ENCODE measurements around the gene RARA.

Gene RARA

DNA sequence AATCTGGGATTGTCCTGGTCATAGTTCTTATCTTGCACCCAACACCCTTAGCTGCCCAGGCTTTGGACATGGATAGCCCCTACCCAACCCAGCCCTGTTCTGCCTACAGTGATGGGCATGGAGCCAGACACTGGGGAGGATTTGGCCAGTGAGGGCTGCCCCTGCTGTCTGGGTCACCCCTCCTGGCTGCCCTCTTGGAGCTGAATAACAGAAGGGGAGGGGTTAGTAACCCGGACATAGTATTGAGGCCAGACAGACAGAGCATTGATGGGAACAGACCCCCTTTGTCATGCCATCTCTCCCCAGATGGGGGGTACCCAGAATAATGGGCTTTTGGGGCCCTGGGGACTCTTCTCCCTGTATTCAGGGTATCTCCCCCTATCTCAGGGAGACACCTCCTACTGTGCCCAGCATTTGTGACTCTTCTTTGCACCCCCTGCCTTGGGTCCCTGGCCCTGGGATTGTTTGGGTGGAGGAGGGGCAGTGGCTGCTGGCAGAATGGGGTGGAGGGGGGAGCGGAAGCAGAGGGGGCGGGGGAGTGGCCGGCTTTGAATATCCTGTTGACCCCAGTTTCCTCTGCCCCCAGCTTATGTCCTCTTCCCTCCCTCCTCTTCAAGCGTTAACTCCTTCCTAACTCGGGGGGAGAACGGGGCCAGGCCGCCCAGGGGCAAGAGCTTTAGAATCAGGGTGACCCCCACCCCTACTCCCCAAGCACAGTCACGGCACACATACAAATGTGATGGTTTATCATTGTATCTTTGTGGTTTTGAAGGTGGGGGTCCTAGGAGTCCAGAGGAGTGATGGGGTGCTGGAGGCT lies 38.5 kb downstream of the RARA start:
- 8% methylated on average over 2 of the region's 9 CpGs; no CpG with 5 or more reads in 1 of the 2 experiments for WGBS, 2 experiments (ENCODE audit: insufficient coverage in 2 of 2)
- H3K36me3 ChIP-seq (ENCODE audit: control insufficient read depth, insufficient read depth, low read length) = peaks cover 29% of the 10 kb centered on the region
- H3K27ac ChIP-seq (ENCODE audit: low read depth, low read length, severe bottlenecking) = peak overlapping the region; percentile 93
- H3K4me1 ChIP-seq (ENCODE audit: control insufficient read depth, insufficient read depth, low read length, poor library complexity, severe bottlenecking) = peaks cover 75% of the 10 kb centered on the region
- H3K4me3 ChIP-seq (ENCODE audit: extremely low read depth, insufficient read depth, low read length, poor library complexity, severe bottlenecking) = no peak overlapping the region
- no peaks in the 10 kb centered on the region for H3K9me3 ChIP-seq (ENCODE audit: control insufficient read depth, low read length)

DNA sequence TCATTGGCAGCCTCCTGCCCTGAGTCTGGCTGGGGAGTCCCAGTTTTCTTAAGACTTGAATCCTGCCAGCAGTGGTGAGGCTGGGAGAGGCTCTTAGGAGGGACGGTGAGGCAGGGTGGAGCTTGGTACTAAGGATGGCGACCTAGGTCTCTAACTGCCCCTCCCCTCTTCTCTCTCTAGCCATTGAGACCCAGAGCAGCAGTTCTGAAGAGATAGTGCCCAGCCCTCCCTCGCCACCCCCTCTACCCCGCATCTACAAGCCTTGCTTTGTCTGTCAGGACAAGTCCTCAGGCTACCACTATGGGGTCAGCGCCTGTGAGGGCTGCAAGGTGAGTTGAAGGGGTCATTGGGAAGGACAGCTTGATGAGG lies 39.1 kb downstream of the RARA start:
- Histone ChIP-seq H3K9me3 (ENCODE audit: control insufficient read depth, low read length) (no peaks in the 10 kb centered on the region), H3K4me1 (ENCODE audit: control insufficient read depth, insufficient read depth, low read length, poor library complexity, severe bottlenecking) (peaks cover 75% of the 10 kb centered on the region), H3K36me3 (ENCODE audit: control insufficient read depth, insufficient read depth, low read length) (peaks cover 35% of the 10 kb centered on the region), H3K4me3 (ENCODE audit: extremely low read depth, insufficient read depth, low read length, poor library complexity, severe bottlenecking) (no peak overlapping the region), H3K27ac (ENCODE audit: low read depth, low read length, severe bottlenecking) (peak overlapping the region; percentile 71)
- 20 to 80% methylated on average over 1 of the region's 5 CpGs for WGBS, 2 experiments (ENCODE audit: insufficient coverage in 2 of 2)

DNA sequence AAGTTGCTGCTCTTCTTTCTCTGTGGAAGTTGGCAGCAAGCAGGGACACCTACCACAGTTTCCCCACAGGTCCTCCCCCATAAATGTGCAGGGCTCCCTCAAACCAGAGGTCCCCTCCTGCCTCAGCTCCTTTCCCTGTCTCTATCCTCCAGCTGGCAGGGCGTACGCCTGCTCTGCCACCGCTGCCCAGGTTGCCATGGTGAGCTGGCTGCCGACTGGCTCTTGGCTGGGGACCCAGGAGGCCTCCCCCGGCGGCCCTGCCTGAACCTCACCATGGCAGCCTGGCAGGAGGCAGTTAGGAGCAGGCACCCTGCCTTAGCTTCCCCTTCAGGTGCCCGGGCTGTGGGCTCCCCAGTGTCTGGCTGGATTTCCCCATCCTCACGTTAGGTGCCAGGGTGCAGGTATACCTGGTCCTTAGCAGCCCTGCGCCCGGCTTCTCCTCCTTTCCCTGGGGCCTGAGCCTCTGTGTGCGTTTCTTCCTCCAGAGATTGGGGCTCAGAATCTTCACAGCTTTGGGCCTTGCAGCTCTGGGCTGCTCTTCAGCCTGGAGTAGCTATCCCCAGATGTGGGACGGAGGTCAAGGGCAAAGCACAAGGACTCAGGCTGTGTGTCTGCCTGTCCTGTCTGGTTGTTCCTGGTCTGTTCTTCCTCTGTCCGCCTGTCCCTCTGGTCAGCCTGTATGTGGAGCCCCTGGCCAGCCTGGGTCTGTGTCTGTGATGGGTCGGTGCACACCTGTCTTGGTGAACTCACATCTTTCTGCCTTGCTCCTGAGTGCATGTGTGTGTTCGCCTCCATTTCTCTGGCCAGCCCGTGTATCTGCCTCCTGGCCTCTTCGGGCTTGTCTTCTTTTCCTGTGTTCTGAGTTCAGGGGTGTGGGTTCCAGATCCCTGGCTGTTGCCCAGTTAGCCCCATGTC lies 39.8 kb downstream of the RARA start:
- H3K36me3 ChIP-seq (ENCODE audit: control insufficient read depth, insufficient read depth, low read length) = peaks cover 41% of the 10 kb centered on the region
- no peaks in the 10 kb centered on the region for H3K9me3 ChIP-seq (ENCODE audit: control insufficient read depth, low read length)
- H3K4me1 ChIP-seq (ENCODE audit: control insufficient read depth, insufficient read depth, low read length, poor library complexity, severe bottlenecking) = peaks cover 74% of the 10 kb centered on the region
- H3K27ac ChIP-seq (ENCODE audit: low read depth, low read length, severe bottlenecking) = no peak overlapping the region
- WGBS, 2 experiments (ENCODE audit: insufficient coverage in 2 of 2) = 92 to 93% methylated on average over 8 to 17 of the region's 17 CpGs
- no peak overlapping the region for H3K4me3 ChIP-seq (ENCODE audit: extremely low read depth, insufficient read depth, low read length, poor library complexity, severe bottlenecking)

DNA sequence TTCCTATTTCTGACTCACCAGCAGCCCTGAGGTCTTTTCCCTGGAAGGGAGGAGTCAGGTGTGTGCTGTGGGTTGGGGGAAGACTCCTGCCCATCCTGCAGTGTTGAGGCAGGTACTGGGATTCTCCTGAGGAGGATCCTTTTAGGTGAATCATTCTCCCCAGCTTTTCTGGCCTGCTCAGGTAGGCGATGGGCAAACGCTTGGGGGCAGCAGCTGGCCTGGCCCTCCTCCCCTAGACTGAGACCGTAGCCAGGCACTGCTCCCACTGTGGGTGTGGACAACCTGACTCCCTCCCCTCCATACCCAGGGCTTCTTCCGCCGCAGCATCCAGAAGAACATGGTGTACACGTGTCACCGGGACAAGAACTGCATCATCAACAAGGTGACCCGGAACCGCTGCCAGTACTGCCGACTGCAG lies 40.5 kb downstream of the RARA start:
- H3K4me3 ChIP-seq (ENCODE audit: extremely low read depth, insufficient read depth, low read length, poor library complexity, severe bottlenecking) = no peak overlapping the region
- peaks cover 48% of the 10 kb centered on the region for H3K36me3 ChIP-seq (ENCODE audit: control insufficient read depth, insufficient read depth, low read length)
- H3K27ac ChIP-seq (ENCODE audit: low read depth, low read length, severe bottlenecking) = peak overlapping the region; percentile 97
- peaks cover 68% of the 10 kb centered on the region for H3K4me1 ChIP-seq (ENCODE audit: control insufficient read depth, insufficient read depth, low read length, poor library complexity, severe bottlenecking)
- 87 to 96% methylated on average over 10 of the region's 10 CpGs for WGBS, 2 experiments (ENCODE audit: insufficient coverage in 2 of 2)
- H3K9me3 ChIP-seq (ENCODE audit: control insufficient read depth, low read length) = no peaks in the 10 kb centered on the region

DNA sequence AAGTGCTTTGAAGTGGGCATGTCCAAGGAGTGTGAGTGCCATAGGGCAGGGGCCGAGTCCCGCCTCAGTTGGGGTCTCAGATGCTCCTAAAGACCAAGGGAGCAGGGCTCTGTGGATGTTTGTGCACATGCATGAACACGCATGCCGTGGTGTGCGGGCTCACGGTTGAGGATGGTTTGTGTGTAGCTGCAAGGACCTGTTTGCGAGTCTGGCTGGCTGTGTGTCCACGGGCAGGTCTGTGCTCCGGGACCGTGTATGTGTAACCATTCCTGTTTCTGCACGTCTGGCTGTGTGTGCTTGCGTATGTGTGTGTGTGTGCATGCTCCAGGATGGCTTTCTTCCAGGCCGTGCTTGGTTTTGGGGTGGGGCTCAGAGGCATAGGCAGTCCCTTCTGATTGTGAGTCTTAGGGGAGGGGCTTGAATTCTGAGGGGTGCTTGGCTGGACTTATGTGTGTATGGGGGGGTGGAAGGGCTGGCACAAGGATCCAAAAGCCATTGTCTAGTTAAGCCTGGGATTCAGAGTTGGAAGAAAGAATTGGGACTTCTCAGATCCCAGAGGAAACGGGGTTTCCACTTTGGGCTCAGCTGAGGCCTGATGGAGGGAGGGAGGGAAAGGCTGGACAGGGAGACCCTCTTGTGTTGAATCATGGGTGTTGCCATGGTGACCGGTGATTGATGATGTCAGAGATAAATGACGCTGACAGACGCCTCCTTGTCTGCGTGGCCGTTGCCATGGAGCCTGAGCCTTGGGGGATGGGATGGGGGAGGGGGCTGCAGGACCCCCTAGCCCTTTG lies 41.1 kb downstream of the RARA start:
- 59 to 73% methylated on average over 16 to 17 of the region's 19 CpGs for WGBS, 2 experiments (ENCODE audit: insufficient coverage in 2 of 2)
- Histone ChIP-seq H3K27ac (ENCODE audit: low read depth, low read length, severe bottlenecking) (peak overlapping the region; percentile 97), H3K9me3 (ENCODE audit: control insufficient read depth, low read length) (no peaks in the 10 kb centered on the region), H3K4me1 (ENCODE audit: control insufficient read depth, insufficient read depth, low read length, poor library complexity, severe bottlenecking) (peaks cover 63% of the 10 kb centered on the region), H3K36me3 (ENCODE audit: control insufficient read depth, insufficient read depth, low read length) (peaks cover 52% of the 10 kb centered on the region), H3K4me3 (ENCODE audit: extremely low read depth, insufficient read depth, low read length, poor library complexity, severe bottlenecking) (no peak overlapping the region)

DNA sequence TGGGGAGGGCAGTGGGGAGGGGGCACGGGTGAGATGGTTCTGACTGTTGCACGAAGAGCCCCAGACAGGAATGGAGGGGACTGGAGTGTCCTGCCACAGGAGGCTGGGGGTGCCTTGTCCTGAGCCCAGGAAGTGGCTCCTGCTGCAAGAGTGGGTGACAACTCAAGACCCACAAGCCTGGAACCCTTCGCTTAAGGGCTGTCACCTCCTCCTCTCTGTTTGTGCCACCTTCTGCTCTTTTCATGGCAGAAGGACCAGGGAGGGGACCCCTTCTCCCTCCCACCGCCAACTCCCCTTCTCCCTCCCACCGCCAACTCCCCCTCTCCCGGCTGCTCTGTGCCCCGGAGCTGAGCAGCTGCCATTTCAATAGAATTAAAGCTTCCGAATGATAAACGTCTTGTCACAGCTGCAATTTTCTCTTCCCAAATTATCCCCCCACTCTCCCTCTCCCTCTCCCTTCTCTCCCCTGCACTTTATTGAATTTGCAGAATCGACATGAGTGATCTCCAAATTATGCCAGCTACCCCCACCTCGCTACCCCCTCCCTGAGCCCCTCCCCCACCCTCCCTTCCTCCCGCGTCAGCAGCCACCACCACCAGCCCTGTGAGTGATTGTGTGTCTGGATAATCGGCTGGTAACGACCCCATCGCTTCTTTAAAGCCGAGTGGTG lies 41.8 kb downstream of the RARA start:
- Histone ChIP-seq H3K36me3 (ENCODE audit: control insufficient read depth, insufficient read depth, low read length) (peaks cover 59% of the 10 kb centered on the region), H3K4me3 (ENCODE audit: extremely low read depth, insufficient read depth, low read length, poor library complexity, severe bottlenecking) (no peak overlapping the region), H3K9me3 (ENCODE audit: control insufficient read depth, low read length) (no peaks in the 10 kb centered on the region), H3K27ac (ENCODE audit: low read depth, low read length, severe bottlenecking) (peak overlapping the region; percentile 97), H3K4me1 (ENCODE audit: control insufficient read depth, insufficient read depth, low read length, poor library complexity, severe bottlenecking) (peaks cover 62% of the 10 kb centered on the region)
- 19 to 22% methylated on average over 7 to 13 of the region's 17 CpGs for WGBS, 2 experiments (ENCODE audit: insufficient coverage in 2 of 2)

DNA sequence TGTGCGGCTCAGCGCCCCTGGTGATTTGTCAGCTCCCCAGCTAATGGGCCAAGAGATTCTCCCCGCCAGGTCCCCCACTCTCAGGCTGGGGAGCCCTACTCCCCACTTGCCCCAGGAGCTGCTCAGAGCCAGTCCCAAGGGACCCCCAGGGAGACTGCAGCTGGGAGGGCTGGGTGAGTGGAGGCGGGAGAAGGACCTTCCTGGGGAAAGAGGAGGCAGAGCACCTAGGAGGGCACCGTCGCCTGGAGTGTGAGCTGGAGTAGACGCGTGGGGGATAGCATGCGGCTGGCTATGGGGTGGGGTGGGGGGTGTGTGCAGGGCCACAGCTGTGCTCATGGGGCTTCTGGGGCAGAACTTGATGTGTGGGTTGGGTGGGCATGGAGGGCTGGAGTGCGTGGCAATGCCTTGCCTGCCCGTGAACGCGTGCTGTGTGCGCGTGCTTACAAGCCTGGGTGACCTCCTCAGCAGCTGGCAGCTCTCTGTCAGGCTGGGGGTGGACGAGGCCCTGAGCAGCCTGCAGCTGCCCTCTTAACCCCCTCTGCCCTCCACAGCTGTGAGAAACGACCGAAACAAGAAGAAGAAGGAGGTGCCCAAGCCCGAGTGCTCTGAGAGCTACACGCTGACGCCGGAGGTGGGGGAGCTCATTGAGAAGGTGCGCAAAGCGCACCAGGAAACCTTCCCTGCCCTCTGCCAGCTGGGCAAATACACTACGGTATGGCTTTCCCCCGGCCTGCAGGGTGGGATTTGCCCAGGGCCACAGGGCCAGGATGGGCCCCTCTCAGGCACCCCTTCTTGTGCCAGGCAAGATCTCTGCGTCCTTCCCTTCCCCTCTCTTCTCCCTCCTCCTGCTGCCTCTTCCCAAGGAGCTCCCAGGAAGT lies 42.6 kb downstream of the RARA start:
- WGBS, 2 experiments (ENCODE audit: insufficient coverage in 2 of 2) = 72 to 83% methylated on average over 21 to 23 of the region's 27 CpGs
- peak overlapping the region; percentile 97 for H3K27ac ChIP-seq (ENCODE audit: low read depth, low read length, severe bottlenecking)

DNA sequence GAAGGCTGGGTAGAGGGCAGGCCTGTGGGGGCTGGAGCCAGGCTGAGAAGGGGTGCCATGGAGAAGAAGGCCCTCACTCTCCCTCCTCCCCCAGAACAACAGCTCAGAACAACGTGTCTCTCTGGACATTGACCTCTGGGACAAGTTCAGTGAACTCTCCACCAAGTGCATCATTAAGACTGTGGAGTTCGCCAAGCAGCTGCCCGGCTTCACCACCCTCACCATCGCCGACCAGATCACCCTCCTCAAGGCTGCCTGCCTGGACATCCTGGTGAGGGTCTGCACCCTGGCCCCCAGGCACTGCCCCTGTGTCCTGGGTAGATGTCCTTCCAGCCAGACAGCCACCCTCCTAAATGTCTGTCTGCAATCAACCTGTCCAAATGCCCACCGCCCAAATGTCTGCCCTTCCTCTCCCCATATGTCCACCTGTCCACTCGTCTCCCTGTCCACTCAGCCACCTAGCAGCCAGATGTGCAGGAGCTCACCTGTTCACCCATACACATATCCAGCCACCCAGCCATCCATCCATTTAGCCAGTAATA lies 43.3 kb downstream of the RARA start:
- Histone ChIP-seq H3K27ac (ENCODE audit: low read depth, low read length, severe bottlenecking) (peak overlapping the region; percentile 6), H3K4me3 (ENCODE audit: extremely low read depth, insufficient read depth, low read length, poor library complexity, severe bottlenecking) (no peak overlapping the region), H3K4me1 (ENCODE audit: control insufficient read depth, insufficient read depth, low read length, poor library complexity, severe bottlenecking) (peaks cover 47% of the 10 kb centered on the region), H3K36me3 (ENCODE audit: control insufficient read depth, insufficient read depth, low read length) (peaks cover 65% of the 10 kb centered on the region), H3K9me3 (ENCODE audit: control insufficient read depth, low read length) (no peaks in the 10 kb centered on the region)
- 92 to 93% methylated on average over 5 to 7 of the region's 7 CpGs for WGBS, 2 experiments (ENCODE audit: insufficient coverage in 2 of 2)

More for the DNA sequence above, 42.6 kb downstream of the RARA start:
- Histone ChIP-seq H3K4me1 (ENCODE audit: control insufficient read depth, insufficient read depth, low read length, poor library complexity, severe bottlenecking) (peaks cover 54% of the 10 kb centered on the region), H3K9me3 (ENCODE audit: control insufficient read depth, low read length) (no peaks in the 10 kb centered on the region), H3K4me3 (ENCODE audit: extremely low read depth, insufficient read depth, low read length, poor library complexity, severe bottlenecking) (no peak overlapping the region), H3K36me3 (ENCODE audit: control insufficient read depth, insufficient read depth, low read length) (peaks cover 65% of the 10 kb centered on the region)

DNA sequence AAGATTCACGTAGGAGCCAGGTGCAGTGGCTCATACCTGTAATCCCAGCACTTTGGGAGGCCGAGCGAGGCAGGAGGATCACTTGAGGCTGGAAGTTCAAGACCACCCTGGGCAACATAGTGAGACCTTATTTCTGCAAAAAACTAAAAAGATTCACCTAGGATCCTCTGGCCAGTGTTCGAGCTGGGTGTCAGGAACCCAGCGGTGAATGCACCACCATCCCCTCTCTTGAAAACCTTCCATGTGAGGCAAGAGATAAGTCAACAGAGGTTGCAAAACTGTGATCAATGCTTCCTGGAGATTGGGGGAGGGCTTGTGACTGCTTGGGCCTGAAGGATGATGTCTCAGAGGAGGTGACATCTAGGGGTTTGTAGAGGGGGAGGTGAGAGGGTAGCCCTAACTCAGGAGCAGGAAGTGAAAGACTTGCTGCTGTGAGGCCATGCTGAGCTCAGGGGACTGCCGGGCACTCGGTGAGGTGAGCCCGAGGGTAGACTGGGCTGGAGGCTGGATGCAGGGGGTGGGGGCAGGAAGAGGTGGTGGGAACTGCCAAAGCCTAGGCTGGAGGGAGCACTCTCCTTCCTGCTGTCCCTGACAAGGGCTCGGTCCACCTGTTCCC lies 43.9 kb downstream of the RARA start:
- 74 to 80% methylated on average over 9 of the region's 9 CpGs for WGBS, 2 experiments (ENCODE audit: insufficient coverage in 2 of 2)
- peaks cover 41% of the 10 kb centered on the region for H3K4me1 ChIP-seq (ENCODE audit: control insufficient read depth, insufficient read depth, low read length, poor library complexity, severe bottlenecking)
- no peak overlapping the region for H3K27ac ChIP-seq (ENCODE audit: low read depth, low read length, severe bottlenecking)
- peaks cover 65% of the 10 kb centered on the region for H3K36me3 ChIP-seq (ENCODE audit: control insufficient read depth, insufficient read depth, low read length)
- H3K9me3 ChIP-seq (ENCODE audit: control insufficient read depth, low read length) = no peaks in the 10 kb centered on the region
- H3K4me3 ChIP-seq (ENCODE audit: extremely low read depth, insufficient read depth, low read length, poor library complexity, severe bottlenecking) = no peak overlapping the region
